Cortex of kidney (tissue), 1 donor: ENCODE data around the gene GSTM3.
"Not testable (repeated sequence)": the region's sequence is repeated elsewhere in the genome, so short reads cannot be mapped to it uniquely, and the experiment has no call there.

ENCODE experiments used
- DNase-seq: peaks from one replicate; lab custom pipeline; 2025; lab: John Stamatoyannopoulos, UW

GSTM3 gene

DNA sequence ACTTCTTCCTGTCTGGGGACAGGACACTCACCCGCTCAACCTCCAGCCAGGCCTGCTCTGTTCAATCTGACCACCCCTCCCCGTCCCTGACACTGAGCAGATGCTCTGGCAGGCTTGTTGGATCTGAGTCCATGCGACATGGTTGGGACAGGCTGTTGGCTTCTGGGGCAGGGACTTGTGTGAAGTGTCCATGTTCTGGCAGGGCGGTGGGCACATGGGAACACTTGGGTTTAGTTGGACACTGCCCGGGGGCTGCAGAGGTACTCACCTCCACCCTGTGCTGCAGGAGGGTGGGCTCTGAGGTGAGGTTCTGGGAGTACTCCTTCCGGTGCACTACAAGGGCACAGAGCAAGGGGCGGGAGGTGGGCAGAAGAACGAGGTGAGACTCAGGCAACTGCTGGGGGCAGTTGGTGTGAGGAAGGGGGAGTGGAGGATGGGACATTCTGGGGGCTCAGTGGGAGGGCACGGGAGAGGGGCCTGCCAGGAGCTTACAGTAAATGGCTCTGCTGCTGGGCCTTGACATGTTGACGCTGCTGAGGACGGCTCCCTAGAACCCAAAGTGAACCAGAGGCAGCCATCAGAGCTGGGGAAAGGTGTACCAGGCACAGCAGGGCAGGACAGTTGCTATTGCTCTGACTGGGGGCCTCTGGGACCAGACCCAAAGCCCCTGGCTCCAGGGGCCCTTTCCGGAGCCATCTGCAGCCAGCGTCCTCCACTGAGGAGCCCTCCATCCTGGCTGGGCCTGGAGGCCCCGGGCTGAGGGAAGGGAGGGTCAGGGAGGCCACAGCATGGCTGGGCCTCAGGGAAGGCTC lies 20.6 kb upstream of the GSTM3 start:
- no peak for DNase-seq

DNA sequence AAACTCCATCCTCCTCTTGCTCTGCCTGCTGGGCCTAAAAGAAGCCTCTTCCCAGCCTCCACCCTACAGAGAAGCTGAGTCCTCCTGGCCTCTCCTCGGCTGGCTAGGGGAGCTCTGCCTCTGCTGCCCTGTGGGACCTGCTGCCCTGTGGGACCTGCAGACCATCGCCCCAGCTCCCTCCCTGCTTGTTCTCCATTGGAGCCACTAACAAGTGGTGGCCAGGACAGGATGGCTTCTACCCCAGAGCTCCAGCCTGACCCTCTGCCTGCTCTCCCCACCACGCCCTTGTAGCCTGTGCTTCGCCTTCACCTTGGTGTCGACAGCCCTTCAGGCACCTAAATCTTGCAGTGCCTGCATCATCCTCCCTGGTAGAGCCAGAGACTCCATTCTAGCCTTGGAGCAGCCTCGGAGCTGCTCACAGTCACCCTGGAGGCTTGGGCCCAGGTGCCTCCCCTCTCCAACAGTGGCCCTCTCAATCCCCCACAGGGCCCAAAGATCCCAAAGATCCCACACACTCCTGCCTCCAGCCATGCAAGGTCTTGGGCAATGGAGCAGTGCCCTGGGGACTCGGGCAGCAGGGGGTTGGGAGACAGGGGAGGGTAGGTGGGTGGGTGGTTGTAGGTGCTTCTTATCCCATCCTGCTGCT lies 19.9 kb upstream of the GSTM3 start:
- DNase-seq = no peak

DNA sequence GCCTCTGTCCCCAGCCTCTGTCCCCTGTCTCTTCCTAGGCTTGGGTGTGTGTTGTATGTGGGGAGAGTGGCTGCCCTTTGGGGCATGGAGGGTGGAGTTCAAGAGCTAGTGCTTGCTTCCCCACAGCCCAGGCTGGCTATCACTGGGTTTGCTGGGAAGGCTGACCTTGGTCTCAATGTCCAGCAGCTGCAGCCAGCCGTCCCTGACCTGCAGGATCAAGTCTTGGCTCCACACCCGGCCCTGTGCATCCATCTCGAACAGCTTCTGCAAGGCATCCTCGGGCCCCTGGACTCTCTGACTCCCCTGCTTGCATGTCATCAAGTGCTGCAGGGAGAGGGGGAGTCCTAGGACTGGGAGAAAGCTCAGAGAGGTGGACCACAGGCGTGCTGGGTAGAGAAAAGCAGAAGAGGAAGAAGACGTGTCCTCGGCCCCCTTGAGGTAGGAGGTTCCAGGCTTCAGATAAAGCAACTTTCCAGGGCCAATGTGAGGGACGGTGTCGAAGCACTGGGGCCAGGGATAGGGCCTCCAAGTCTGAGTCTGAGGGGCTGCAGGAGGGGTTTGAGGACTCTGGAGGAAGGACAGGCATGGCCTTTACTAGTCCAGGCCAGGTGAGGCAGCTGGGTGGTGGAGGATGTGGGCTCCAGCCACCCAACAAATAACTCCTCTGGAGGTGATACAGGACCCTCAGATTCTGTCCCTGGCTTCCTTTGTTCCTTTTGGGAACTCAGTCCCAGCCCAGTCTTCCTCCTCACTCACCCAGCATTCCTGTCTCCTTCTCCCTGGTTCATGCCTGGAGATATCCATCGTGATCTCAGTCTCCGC lies 18.9 kb upstream of the GSTM3 start:
- DNase-seq = no peak

DNA sequence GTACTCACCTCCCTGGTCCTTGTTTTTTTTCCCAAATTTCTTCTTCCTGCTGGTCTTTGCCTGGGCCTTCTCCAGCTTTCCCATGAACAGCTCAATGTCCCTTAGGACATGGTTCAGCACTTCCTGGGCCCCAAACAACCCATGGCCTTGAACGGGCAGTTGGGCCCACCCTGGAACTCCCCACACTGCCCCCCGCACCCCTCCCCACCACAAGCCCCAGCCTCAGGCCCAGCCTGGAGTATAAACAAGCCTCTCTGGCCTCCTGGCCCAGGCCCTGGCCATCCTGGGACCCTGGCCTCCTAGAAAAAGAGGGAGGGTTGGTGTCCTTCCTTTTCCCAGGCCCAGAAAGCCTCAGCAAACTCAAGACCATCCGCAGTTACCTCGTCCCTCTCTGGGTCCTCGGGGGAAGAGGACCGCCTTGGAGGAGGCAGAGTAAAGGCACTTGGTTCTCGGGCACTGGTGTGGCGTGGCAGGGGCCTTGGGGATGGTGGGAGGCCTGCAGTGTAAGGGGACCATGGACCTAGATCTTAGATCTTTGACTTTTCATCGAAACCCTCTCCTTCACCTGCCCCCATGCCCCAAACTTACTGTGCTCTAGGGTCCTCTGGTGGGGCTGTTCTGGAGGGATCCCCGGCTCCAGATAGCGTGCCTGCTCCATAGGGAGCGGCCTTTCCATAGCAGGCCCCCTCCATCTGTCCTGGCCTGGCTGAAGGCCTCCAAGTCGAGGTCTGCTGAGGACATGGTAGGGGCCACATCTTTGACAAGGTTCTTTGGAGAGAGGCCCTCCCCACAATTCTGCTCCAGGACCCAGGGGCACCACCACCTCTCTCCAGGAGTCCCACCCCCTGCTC lies 17.3 kb upstream of the GSTM3 start:
- no peak for DNase-seq

DNA sequence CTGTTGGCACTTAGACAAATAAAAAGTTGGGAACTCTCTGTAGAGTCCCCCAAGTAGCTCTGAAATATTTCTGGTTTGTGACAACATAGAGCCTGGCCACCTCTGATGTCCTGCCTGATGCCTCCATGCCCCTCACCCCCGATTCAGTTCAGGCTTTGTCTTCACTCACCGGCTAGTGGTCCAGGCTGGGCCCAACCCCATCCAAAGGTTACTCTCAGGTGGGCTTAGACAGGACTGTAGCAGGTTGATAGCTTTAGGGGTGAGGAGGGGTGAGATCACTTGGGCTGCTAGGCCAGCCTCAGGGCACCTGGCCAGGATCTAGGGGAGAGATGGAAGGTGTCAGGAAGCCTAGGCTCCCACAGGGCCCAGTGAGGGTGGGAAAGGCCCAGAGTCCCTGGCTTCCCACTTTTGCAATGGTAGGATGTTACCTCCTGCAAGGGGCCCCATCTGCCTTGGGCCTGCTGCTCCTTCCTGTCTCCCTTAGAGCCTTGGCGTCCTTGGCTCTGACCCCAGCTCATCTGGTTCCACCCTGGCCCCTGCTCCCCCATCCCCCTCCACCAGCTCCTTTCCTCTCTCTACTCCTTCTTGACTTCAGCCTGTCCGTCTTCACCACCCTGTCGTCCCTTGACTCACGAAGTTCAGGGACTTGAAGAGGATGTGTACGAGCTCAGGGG lies 16.1 kb upstream of the GSTM3 start:
- no peak for DNase-seq

DNA sequence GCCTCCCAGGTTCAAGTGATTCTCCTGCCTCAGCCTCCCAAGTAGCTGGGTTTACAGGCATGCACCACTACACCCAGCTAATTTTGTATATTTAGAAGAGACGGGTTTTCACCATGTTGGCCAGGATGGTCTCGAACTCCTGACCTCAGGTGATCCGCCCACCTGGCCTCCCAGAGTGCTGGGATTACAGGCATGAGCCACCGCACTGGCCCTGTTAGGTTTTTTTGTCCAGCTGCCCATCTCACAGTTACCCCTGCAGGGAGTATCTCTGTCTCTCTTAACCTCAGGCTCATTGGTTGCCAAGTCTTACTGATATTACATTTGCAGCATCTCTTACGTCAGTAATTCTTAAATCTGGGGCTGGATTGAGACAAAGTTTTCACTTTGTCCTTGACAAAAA lies 15.5 kb upstream of the GSTM3 start:
- DNase-seq = not testable (repeated sequence)

DNA sequence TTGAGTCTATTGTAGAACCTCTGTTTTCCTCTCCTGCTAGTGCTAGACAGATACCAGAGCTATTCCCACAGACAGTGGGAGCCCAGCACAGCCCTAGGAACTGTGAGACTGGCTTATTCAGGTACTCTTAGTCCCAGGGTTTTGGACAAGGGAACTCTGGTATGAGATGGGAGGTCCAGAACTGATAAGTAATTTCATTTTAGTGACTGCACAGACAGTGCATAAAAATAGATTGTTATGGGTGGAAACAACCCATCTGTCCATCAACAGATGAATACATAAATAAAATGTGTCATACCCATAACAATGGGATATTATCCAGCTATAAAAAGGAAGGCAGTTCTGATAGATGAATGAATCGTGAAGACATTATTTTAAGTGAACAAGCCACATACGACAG lies 13.9 kb upstream of the GSTM3 start:
- DNase-seq = no peak

DNA sequence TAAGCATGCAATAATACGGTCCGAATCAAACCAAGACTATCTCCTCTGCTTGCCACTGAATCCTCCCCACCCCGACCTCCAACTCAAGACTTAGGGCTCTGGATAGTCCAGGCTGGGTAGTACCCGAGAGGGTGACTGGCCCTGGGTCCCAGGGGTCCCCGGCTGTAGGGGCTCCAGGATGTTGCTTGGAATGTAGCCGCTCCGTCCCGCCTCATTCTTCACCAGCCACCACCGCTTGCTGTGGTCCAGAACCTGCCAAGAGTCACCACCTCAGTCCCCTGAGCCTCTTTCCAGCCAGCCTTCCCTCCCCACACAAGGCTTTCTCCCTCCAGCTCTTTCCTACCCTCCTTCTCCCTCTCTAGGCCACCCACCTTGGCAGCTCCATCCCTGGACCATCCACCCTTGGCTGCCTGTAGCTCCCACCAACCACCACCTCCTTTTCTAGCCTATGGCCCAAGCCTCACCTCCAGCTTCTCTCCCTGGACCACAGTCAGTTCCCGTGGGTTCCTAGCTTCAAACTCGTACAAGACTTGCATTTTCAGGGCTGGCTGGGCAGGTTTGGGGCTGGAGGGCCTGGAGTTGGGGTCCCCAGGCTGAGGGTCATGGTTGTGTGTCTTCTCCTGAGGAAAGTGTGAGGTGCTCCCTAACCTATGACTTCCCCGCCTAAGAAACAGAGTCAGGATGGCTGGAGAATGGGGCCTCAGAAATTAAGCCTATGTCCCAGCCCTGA lies 10.9 kb upstream of the GSTM3 start:
- no peak for DNase-seq

DNA sequence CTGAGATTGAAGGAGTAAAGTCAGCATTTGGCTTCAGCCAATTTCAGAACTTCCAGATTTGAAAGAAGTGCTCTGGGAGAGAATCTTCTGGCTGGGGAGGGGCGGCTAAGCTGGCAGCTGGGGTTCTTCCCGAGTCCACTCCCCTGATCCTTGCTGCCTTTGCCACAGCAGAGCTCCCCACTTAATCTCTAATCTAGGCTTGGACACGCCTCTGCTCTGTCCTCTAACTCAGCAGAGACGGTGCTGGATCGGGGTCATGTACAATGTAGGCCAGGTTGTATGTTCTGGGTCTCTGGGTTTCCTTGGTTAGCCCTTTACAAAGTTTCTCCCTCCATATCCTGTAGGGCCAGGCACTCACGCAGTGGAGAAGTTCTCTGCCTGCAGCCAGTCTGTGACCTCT lies 10.1 kb upstream of the GSTM3 start:
- DNase-seq = no peak

DNA sequence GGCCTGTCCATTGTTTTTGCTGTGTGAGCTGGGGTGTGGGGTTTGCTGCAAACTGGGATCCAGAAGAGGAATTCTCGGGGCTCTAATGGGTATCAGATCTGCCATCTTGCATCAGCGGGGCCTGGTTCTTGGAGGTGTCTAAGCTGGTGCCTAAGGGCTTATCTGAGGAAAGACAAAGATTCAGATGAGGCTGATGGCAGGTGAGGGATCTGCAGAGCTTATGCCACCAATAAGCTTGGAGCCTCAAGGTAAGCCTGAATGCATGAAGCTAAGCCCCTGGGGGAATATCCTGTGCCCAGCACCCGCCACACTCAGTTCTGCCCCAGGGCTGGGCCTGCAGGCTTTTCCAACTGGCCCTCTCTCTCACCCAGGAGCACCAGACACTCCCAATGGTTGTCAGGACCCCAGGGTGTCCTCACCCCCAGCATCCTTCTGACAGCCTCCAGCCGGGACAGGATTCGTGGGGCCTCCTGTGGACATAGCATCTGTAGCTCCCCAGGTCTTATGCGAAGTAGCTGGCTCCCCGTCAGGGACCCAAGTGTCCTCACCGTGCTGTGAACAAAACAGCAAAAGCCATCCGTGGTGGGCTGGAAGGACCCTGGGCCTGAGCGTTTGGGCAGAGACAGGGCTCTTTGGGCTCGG lies 9.5 kb upstream of the GSTM3 start:
- DNase-seq = no peak

DNA sequence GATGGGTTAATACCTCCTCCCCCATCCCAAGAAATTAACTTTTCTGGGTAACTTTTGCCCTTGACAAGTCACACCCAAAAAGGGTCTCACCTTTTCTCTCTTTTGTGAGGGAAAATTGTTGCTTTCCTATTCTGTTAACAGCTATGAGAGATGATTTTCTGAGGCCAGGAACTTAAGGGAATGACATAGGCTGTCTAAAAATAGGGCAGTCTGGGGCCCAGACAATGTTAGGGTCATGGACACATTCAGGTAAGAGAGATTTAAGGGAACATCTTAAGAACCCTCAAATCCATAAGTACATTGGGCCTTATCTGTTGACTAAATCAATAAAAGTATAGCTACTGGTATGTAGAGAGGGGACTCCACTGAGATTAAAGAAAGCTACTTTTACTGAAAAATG lies 8.4 kb upstream of the GSTM3 start:
- DNase-seq = no peak

DNA sequence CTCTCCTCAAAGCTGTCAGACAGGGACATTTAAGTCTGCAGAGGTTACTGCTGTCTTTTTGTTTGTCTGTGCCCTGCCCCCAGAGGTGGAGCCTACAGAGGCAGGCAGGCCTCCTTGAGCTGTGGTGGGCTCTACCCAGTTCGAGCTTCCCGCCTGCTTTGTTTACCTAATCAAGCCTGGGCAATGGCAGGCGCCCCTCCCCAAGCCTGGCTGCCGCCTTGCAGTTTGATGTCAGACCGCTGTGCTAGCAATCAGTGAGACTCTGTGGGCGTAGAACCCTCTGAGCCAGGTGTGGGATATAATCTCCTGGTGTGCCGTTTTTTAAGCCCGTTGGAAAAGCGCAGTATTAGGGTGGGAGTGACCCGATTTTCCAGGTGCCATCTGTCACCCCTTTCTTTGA lies 7.5 kb upstream of the GSTM3 start:
- DNase-seq = not testable (repeated sequence)

DNA sequence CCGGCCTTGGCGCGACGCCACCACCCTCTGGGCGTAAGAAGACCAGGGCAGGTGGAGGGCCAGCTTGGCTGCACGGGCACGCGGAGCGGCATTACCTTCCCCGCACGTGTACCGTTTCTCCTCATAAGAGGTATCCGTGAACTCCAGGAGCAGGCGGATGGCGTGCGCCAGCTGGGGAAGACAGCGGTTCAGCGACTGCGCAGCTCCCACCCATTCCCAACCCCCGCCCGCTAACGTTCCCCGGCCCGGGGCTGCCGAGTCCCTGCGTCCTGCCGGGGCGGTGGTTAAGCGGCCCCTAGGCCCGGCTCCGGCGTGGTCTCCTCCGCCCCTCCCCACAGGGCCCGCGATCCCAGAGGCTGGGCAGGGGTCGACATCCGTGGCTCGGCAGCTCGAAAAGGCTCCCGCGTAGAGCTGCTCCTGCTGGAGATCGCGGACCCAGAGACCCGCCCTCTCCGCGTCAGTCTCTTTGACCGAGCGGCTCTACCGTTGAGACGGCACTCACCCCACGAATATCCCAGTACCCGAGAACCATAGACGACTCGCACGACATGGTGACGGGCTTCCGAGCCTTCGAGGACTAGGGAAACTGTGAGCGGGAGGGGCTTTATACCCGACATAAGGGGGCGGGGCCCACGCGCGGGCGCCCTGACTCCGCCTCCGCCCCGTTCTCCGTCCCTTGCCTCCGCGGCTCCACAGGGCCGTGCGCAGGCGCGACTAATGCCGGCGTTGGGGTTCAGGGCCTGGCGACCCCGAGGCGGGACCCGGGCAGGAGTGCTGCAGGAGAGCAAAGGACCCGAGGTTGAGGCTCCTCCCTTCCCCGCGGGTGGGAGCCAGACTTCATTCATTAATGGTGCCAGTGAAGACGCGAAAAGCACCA lies 862 bp downstream of the GSTM3 start:
- peak; percentile 20 for DNase-seq

DNA sequence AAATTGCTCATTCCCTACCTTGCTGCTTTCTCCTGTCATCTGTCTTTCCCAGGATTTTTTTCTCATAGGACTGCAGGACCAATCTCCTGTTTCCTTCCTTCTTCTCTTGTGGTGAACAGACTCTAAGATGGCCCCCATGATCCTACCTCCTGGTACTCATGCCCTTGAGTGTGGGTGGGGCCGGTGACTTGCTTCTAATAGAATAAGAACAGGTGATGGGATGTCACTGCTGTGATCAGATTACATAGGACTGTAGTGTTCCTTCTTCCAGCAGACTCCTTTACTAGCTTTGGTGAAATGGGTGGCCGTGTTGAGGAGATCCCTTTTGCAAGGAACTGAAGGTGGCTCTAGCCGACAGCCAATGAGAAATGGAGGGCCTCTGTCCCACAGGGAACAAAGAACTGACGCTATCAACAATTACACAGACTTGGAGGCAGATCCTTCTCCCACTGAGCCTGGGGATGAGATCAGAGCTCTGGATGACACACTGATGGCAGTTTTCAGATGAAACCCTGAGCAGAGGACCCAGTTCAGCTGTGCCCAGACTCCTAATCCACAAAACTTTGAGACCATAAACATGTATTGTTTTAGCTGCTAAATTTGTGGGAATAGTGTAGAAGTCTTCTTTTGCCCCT lies 7.5 kb downstream of the GSTM3 start:
- DNase-seq = no peak

DNA sequence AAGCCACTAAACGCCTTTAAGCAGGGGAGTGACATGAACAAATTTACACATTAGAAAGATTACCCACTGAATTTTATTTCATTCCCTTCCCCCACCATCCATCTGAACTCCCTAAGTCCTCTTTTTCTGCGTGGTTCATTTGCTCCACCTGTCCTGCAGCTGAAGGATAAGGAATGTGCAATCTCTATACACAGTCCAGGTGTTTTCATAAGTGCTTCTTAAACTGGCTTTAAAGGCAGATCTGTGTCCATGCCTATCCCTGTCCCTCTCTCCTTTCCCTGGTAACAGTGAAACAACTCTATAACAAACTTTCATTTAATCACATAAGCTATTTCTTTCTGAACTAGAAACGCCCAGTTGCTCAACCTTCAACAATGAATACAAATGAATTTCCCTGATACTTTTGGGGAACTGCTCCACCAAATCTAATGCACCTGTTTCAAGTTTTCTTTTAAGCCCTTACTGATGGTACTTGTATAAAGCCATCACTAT lies 8.4 kb downstream of the GSTM3 start:
- DNase-seq = no peak

DNA sequence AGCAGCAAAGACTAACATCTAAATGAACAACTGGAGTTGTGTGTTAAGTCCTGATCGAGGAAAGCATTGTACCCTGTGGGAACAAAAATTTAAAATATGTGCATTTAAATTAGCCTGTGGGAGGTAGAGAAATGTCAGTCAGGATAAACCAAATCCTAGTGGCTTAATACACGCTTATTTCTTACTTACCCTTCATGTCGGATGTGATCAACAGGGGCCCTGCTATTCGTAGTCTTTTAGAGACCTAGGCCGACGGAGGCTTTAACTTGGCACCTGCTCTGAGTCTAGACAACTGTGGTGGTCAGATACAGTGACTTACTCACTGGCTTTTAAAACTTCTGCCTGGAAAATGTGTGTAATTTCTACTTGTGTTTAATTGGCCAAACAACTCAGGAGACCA lies 10.2 kb downstream of the GSTM3 start:
- DNase-seq = no peak

DNA sequence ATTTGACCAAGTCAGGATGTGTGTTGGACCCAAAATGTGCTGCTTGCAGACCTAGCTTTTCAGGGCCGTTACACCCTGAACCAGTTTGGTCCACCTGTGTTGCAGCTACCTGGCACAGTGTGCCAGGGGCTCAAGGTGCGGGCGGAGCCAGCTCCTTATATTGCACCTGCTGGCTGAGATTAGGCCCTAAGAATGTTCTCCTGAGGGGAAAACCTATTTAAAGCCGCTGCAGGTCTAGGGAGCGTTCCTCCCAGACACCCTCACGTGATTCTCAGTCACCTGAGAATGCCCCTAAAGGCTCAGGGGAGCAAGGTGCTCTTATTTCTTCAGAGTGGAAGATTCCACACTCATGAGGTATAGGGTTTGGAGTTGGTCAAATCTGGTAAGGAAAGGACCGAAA lies 12.0 kb downstream of the GSTM3 start:
- no peak for DNase-seq

DNA sequence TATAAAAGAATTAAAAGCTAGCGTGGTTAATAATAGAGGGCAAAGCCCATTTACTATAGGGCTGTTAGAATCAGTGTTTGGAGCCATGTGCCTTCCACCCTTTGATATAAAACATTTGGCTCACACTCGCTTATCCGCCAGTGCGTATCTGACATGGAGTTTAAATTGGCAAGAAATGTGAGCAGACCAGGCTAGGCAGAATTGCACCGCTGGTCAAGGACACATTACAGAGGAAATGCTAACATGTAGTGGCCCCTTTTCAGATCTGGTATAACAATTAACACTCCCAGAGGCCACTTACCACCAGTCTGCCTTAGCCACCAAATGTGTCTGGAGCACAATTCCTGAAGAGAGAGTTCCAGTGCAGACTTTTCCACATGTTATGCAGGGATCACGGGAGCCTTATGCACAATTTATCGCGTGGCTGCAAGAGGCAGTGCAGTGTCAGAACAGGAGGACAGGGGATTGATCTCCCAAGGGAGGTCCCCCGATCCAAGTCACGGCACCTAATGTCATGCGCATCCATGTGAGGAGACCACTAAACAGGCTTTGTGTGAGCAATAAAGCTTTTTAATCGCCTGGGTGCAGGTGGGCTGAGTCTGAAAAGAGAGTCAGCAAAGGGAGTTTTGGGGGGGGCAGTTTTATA lies 14.0 kb downstream of the GSTM3 start:
- DNase-seq = no peak
